HG03354 (cell line): ENCODE measurements around the gene DAGLA.

ENCODE experiments used
- ATAC-seq: cut with Tn5 transposase; IDR thresholded peaks from one replicate; pipeline ENCODE4 v1.9.1; 2021; ENCODE audit warnings: mild to moderate bottlenecking; ENCODE audit not compliant: unreplicated experiment, poor library complexity, severe bottlenecking

Gene DAGLA

GRCh38 chr11:61754534-61755482 is 74.6 kb downstream of the DAGLA start:
- ATAC-seq: no peak

GRCh38 chr11:61756147-61756451 is 75.9 kb downstream of the DAGLA start:
- ATAC-seq: no peak

GRCh38 chr11:61756452-61757212 is 76.4 kb downstream of the DAGLA start:
- no peak for ATAC-seq

GRCh38 chr11:61757213-61757862 is 77.1 kb downstream of the DAGLA start:
- no peak for ATAC-seq

- no peak for ATAC-seq
These were observed 80.8 kb downstream of the DAGLA start for GRCh38 chr11:61760946-61761345.

- ATAC-seq: no peak
These were observed 81.4 kb downstream of the DAGLA start for GRCh38 chr11:61761440-61762222.

- ATAC-seq: no peak
These were observed 82.0 kb downstream of the DAGLA start for GRCh38 chr11:61762223-61762615.

GRCh38 chr11:61762798-61763197 is 82.6 kb downstream of the DAGLA start:
- ATAC-seq: no peak

- no peak for ATAC-seq
These were observed 83.9 kb downstream of the DAGLA start for GRCh38 chr11:61763930-61764605.

GRCh38 chr11:61764606-61765260 is 84.5 kb downstream of the DAGLA start:
- ATAC-seq: no peak

- no peak for ATAC-seq
These were observed 85.5 kb downstream of the DAGLA start for GRCh38 chr11:61765550-61766253.

- ATAC-seq: no peak
These were observed 86.2 kb downstream of the DAGLA start for GRCh38 chr11:61766353-61766841.

GRCh38 chr11:61768376-61769076 is 88.3 kb downstream of the DAGLA start:
- ATAC-seq: no peak

- ATAC-seq: no peak
These were observed 89.2 kb downstream of the DAGLA start for GRCh38 chr11:61769169-61769920.

- ATAC-seq: no peak
These were observed 89.9 kb downstream of the DAGLA start for GRCh38 chr11:61769946-61770683.
